Large intestine (tissue), 3 donors: ENCODE results near the gene TMED5. TPM values are rescaled to one million over a fixed set of nuclear protein-coding genes. Genes with fewer than 3 reads are reported as not detected.

Experiments
- DNase-seq, 2 donors: peaks; one replicate each; pipeline versions ENCODE4 v3.0.0 to v3.0.0-alpha.2; 2013
- H3K27ac ChIP-seq: one replicate; pipeline ENCODE4 v1.5.1; 2013; ENCODE audit warnings: low read length
- H3K27me3 ChIP-seq: 2 replicates; pipeline ENCODE4 v1.6.1; 2013; ENCODE audit warnings: low read length; ENCODE audit not compliant: control insufficient read depth, insufficient read depth
- H3K36me3 ChIP-seq: 2 replicates; pipeline ENCODE4 v1.6.1; 2013; ENCODE audit warnings: low read length; ENCODE audit not compliant: control insufficient read depth, insufficient read depth
- H3K4me1 ChIP-seq: one replicate; pipeline ENCODE4 v1.6.1; 2013; ENCODE audit warnings: low read length; ENCODE audit not compliant: control insufficient read depth, insufficient read depth
- H3K4me3 ChIP-seq: one replicate; pipeline ENCODE4 v1.5.1; 2013; ENCODE audit warnings: low read length
- H3K9me3 ChIP-seq: one replicate; pipeline ENCODE4 v1.6.1; 2013; ENCODE audit warnings: mild to moderate bottlenecking, low read depth, low read length, moderate library complexity; ENCODE audit not compliant: control insufficient read depth
- WGBS: methylation state at CpG from one replicate; pipeline ENCODE4 v1.1.5; 2013; ENCODE audit warnings: low lambda C conversion rate; ENCODE audit not compliant: insufficient coverage; 5-methylcytosine and 5-hydroxymethylcytosine counted together
- polyA plus RNA-seq: library from polyadenylated mRNA; unstranded; fragments of 120-200 nt; gene quantifications from one replicate; pipeline ENCODE4 v1.2.1, GENCODE V29; 2013

Gene TMED5
- polyA plus RNA-seq, 1 donor = 44.4 TPM

GRCh38 chr1:93106226-93106625 lies 74.0 kb downstream of the TMED5 start:
- H3K36me3 ChIP-seq = peaks cover 10% of the 10 kb centered on the region
- no peaks in the 10 kb centered on the region for H3K27me3 ChIP-seq
- WGBS = 100% methylated on average over 1 of the region's 2 CpGs
- H3K4me1 ChIP-seq = no peaks in the 10 kb centered on the region
- no peak overlapping the region for H3K27ac ChIP-seq
- H3K4me3 ChIP-seq = no peak overlapping the region
- peaks cover 14% of the 10 kb centered on the region for H3K9me3 ChIP-seq
- DNase-seq = no peak

GRCh38 chr1:93102142-93102541 lies 78.1 kb downstream of the TMED5 start:
- H3K36me3 ChIP-seq = peaks cover 7% of the 10 kb centered on the region
- H3K27me3 ChIP-seq = no peaks in the 10 kb centered on the region
- H3K27ac ChIP-seq = no peak overlapping the region
- H3K4me3 ChIP-seq = no peak overlapping the region
- H3K9me3 ChIP-seq = peaks cover 2% of the 10 kb centered on the region
- DNase-seq = no peak
- no CpG with 5 or more reads among the region's 4 CpGs for WGBS
- H3K4me1 ChIP-seq = no peaks in the 10 kb centered on the region

Other genes starting within 250 kb of the TMED5 start
- gene DIPK1A, start 219.0 kb downstream of the TMED5 start, polyA plus RNA-seq = 15.9 TPM
- gene MTF2, start 101.1 kb downstream of the TMED5 start, polyA plus RNA-seq = 30.6 TPM
- gene CCDC18, start 311 bp upstream of the TMED5 start, polyA plus RNA-seq = 6.4 TPM
- gene DR1, start 165.5 kb upstream of the TMED5 start, polyA plus RNA-seq = 42.1 TPM